Karpas-422 (cell line): ENCODE results near the gene USP17L20. TPM values are rescaled to one million over a fixed set of nuclear protein-coding genes. Genes with fewer than 3 reads are reported as not detected.
A peak's percentile ranks its signal among the peaks of the same experiment; 100 is the strongest.
"Not testable (repeated sequence)": the region's sequence is repeated elsewhere in the genome, so short reads cannot be mapped to it uniquely, and the experiment has no call there.

Experiments used
- DNase-seq: peaks from one replicate; pipeline ENCODE4 v3.0.0-alpha.2; 2015
- H2AFZ ChIP-seq: fragments of 200-600 bp; sonication (generic); 2 replicates; pipeline ENCODE4 v1.6.1; 2014; ENCODE audit warnings: antibody characterized with exemption, low read length, mixed read lengths
- H3K27ac ChIP-seq: fragments of 200-600 bp; sonication (generic); 2 replicates; pipeline ENCODE4 v1.5.1; 2014; ENCODE audit warnings: mild to moderate bottlenecking, low read length, moderate library complexity
- H3K27me3 ChIP-seq: fragments of 200-600 bp; sonication (generic); 2 replicates; pipeline ENCODE4 v1.6.1; 2014; ENCODE audit warnings: low read length, mixed read lengths
- H3K36me3 ChIP-seq: fragments of 200-600 bp; sonication (generic); 2 replicates; pipeline ENCODE4 v1.6.1; 2014; ENCODE audit warnings: low read length, mixed read lengths; ENCODE audit not compliant: insufficient read depth
- H3K4me1 ChIP-seq: fragments of 200-600 bp; sonication (generic); 2 replicates; pipeline ENCODE4 v1.6.1; 2014; ENCODE audit warnings: mild to moderate bottlenecking, low read length, mixed read lengths
- H3K4me2 ChIP-seq: fragments of 200-600 bp; sonication (generic); 2 replicates; pipeline ENCODE4 v1.6.1; 2014; ENCODE audit warnings: low read length, low read depth, mild to moderate bottlenecking; ENCODE audit not compliant: poor library complexity, severe bottlenecking
- H3K4me3 ChIP-seq: fragments of 200-600 bp; sonication (generic); 2 replicates; pipeline ENCODE4 v1.5.1; 2014; ENCODE audit warnings: mild to moderate bottlenecking, antibody characterized with exemption, low read length, mixed read lengths
- H3K79me2 ChIP-seq: fragments of 200-600 bp; sonication (generic); 2 replicates; pipeline ENCODE4 v1.6.1; 2014; ENCODE audit warnings: mild to moderate bottlenecking, low read length, mixed read lengths
- H3K9ac ChIP-seq: fragments of 200-600 bp; sonication (generic); 2 replicates; pipeline ENCODE4 v1.6.0; 2014; ENCODE audit warnings: low read length
- H3K9me2 ChIP-seq: fragments of 200-600 bp; sonication (generic), shearing (Covaris generic); replicated peaks from 2 replicates; pipeline ENCODE4 v1.6.0; 2014; ENCODE audit warnings: mild to moderate bottlenecking, low read length, moderate library complexity; ENCODE audit not compliant: insufficient read depth
- H3K9me3 ChIP-seq: fragments of 300-700, 200-600 bp; sonication (generic); 2 replicates; pipeline ENCODE4 v1.6.1; 2014; ENCODE audit warnings: low read length, mixed read lengths
- H4K20me1 ChIP-seq: fragments of 200-600 bp; sonication (generic); 2 replicates; pipeline ENCODE4 v1.6.1; 2014; ENCODE audit warnings: mild to moderate bottlenecking, antibody characterized with exemption, low read length, low read depth; ENCODE audit not compliant: insufficient read depth
- total RNA-seq: library from RNA; depleted of rRNA; stranded (reverse); fragments of >200 nt; shearing (Covaris generic); gene quantifications from 2 replicates; pipeline ENCODE4 v1.2.3, GENCODE V29; 2014; ENCODE audit warnings: low replicate concordance

The USP17L20 gene
- total RNA-seq, 1 experiment from 2014 or later: not detected

DNA sequence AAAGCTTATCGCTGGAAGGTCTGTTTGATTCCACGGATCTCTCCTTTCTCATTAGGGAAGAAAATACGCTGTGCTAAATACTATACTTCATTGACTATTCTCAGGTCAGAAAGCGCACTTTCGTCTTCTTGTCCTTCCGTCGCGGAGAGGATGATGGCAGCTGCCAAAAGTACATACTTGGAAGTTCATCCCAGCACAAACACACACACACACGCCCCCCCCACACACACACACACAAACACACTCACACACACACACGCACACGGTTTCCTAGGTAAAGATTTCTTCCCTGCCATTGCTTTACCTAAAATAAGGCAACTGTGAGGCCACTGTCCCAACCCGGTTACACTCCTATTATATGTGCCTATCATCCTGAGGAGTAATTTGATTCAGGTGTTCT lies 19.5 kb upstream of the USP17L20 start:
- not testable (repeated sequence) for H2AFZ ChIP-seq, H3K36me3 ChIP-seq, H3K4me3 ChIP-seq, H3K9me2 ChIP-seq, H3K4me2 ChIP-seq, H4K20me1 ChIP-seq, H3K27me3 ChIP-seq, H3K79me2 ChIP-seq, H3K4me1 ChIP-seq, H3K27ac ChIP-seq, H3K9ac ChIP-seq, H3K9me3 ChIP-seq, DNase-seq

DNA sequence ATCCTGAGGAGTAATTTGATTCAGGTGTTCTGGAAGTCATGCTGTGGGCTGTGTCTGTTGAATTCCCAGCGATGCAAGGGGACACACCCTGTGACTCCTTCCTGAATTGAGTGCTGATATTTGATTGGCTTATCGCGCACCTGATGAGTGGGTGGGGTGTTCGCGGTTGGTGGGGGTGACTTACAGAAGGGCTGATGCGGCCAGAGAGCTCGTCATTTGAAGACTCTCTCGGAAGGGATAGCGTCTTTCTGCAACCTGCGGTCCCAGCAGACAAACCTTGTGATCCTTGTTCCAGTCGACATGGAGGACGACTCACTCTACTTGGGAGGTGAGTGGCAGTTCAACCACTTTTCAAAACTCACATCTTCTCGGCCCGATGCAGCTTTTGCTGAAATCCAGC lies 14.3 kb upstream of the USP17L20 start, which contains the start of gene USP17L17:
TSS of gene USP17L17 (plus strand) at position 301 of the 400 bp plus-strand sequence. CDS start at position 301, 0 bp downstream.
- not testable (repeated sequence) for H3K4me3 ChIP-seq, H3K9me2 ChIP-seq, H3K27ac ChIP-seq, H3K9me3 ChIP-seq, H2AFZ ChIP-seq, H3K27me3 ChIP-seq, H3K79me2 ChIP-seq, DNase-seq, H3K4me1 ChIP-seq, H3K4me2 ChIP-seq, H3K9ac ChIP-seq, H3K36me3 ChIP-seq, H4K20me1 ChIP-seq

DNA sequence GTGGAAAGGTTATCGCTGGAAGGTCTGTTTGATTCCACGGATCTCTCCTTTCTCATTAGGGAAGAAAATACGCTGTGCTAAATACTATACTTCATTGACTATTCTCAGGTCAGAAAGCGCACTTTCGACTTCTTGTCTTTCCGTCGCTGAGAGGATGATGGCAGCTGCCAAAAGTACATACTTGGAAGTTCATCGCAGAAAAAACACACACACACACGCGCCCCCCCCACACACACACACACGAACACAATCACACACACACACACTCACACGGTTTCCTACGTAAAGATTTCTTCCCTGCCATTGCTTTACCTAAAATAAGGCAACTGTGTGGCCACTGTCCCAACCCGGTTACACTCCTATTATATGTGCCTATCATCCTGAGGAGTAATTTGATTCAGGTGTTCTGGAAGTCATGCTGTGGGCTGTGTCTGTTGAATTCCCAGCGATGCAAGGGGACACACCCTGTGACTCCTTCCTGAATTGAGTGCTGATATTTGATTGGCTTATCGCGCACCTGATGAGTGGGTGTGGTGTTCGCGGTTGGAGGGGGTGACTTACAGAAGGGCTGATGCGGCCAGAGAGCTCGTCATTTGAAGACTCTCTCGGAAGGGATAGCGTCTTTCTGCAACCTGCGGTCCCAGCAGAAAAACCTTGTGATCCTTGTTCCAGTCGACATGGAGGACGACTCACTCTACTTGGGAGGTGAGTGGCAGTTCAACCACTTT lies 9.8 kb upstream of the USP17L20 start, which contains the start of gene USP17L18:
TSS of gene USP17L18 (plus strand) at position 678 of the 728 bp plus-strand sequence. CDS start at position 678, 0 bp downstream.
- H3K4me3 ChIP-seq, H2AFZ ChIP-seq, H3K9ac ChIP-seq, H3K9me3 ChIP-seq, H3K4me2 ChIP-seq, H3K27me3 ChIP-seq, H3K79me2 ChIP-seq, H4K20me1 ChIP-seq, H3K4me1 ChIP-seq, H3K36me3 ChIP-seq, H3K9me2 ChIP-seq, H3K27ac ChIP-seq: not testable (repeated sequence)
- DNase-seq: peak; percentile 35

DNA sequence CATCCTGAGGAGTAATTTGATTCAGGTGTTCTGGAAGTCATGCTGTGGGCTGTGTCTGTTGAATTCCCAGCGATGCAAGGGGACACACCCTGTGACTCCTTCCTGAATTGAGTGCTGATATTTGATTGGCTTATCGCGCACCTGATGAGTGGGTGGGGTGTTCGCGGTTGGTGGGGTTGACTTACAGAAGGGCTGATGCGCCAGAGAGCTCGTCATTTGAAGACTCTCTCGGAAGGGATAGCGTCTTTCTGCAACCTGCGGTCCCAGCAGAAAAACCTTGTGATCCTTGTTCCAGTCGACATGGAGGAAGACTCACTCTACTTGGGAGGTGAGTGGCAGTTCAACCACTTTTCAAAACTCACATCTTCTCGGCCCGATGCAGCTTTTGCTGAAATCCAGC lies 4.8 kb upstream of the USP17L20 start, which contains the start of gene USP17L19:
TSS of gene USP17L19 (plus strand) at position 301 of the 400 bp plus-strand sequence. CDS start at position 301, 0 bp downstream.
- not testable (repeated sequence) for H3K9ac ChIP-seq, H3K9me3 ChIP-seq, H3K4me2 ChIP-seq, H2AFZ ChIP-seq, H3K36me3 ChIP-seq, DNase-seq, H3K4me1 ChIP-seq, H3K27ac ChIP-seq, H3K9me2 ChIP-seq, H4K20me1 ChIP-seq, H3K27me3 ChIP-seq, H3K4me3 ChIP-seq, H3K79me2 ChIP-seq

DNA sequence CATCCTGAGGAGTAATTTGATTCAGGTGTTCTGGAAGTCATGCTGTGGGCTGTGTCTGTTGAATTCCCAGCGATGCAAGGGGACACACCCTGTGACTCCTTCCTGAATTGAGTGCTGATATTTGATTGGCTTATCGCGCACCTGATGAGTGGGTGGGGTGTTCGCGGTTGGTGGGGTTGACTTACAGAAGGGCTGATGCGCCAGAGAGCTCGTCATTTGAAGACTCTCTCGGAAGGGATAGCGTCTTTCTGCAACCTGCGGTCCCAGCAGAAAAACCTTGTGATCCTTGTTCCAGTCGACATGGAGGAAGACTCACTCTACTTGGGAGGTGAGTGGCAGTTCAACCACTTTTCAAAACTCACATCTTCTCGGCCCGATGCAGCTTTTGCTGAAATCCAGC lies 4.6 kb downstream of the USP17L20 start, which contains the start of gene USP17L21:
TSS of gene USP17L21 (plus strand) at position 301 of the 400 bp plus-strand sequence. CDS start at position 301, 0 bp downstream.
- not testable (repeated sequence) for H3K4me1 ChIP-seq, DNase-seq, H3K9ac ChIP-seq, H3K27ac ChIP-seq, H3K36me3 ChIP-seq, H3K9me2 ChIP-seq, H3K9me3 ChIP-seq, H3K4me3 ChIP-seq, H3K79me2 ChIP-seq, H2AFZ ChIP-seq, H3K4me2 ChIP-seq, H4K20me1 ChIP-seq, H3K27me3 ChIP-seq

DNA sequence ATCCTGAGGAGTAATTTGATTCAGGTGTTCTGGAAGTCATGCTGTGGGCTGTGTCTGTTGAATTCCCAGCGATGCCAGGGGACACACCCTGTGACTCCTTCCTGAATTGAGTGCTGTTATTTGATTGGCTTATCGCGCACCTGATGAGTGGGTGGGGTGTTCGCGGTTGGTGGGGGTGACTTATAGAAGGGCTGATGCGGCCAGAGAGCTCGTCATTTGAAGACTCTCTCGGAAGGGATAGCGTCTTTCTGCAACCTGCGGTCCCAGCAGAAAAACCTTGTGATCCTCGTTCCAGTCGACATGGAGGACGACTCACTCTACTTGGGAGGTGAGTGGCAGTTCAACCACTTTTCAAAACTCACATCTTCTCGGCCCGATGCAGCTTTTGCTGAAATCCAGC lies 9.4 kb downstream of the USP17L20 start, which contains the start of gene USP17L22:
TSS of gene USP17L22 (plus strand) at position 301 of the 400 bp plus-strand sequence. CDS start at position 301, 0 bp downstream.
- H2AFZ ChIP-seq, H3K79me2 ChIP-seq, H3K27me3 ChIP-seq, H3K4me1 ChIP-seq, H3K9me3 ChIP-seq, H3K9ac ChIP-seq, H3K4me2 ChIP-seq, H3K27ac ChIP-seq, DNase-seq, H4K20me1 ChIP-seq, H3K36me3 ChIP-seq, H3K4me3 ChIP-seq, H3K9me2 ChIP-seq: not testable (repeated sequence)

DNA sequence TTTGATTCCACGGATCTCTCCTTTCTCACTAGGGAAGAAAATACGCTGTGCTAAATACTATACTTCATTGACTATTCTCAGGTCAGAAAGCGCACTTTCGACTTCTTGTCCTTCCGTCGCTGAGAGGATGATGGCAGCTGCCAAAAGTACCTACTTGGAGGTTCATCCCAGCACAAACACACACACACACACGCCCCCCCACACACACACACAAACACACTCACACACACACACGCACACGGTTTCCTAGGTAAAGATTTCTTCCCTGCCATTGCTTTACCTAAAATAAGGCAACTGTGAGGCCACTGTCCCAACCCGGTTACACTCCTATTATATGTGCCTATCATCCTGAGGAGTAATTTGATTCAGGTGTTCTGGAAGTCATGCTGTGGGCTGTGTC lies 13.8 kb downstream of the USP17L20 start:
- H3K4me2 ChIP-seq, H3K27me3 ChIP-seq, H2AFZ ChIP-seq, DNase-seq, H3K27ac ChIP-seq, H4K20me1 ChIP-seq, H3K9ac ChIP-seq, H3K79me2 ChIP-seq, H3K36me3 ChIP-seq, H3K9me3 ChIP-seq, H3K4me1 ChIP-seq, H3K4me3 ChIP-seq, H3K9me2 ChIP-seq: not testable (repeated sequence)
